Jurkat, Clone E6-1 (cell line): ENCODE measurements around the gene IPO4.

ENCODE experiments used
- DNase-seq: peaks from one replicate; pipeline ENCODE4 v3.0.0-alpha.2; 2011; ENCODE audit warnings: low read depth, low spot score
- H3K4me3 ChIP-seq: 2 replicates; pipeline ENCODE4 v1.5.1; 2011; ENCODE audit warnings: mild to moderate bottlenecking, low read length, control low read depth, moderate library complexity

The IPO4 gene

GRCh38 chr14:24195186-24196070 lies 6.8 kb upstream of the IPO4 start, which contains the start of gene TM9SF1:
TSS of gene TM9SF1 (minus strand) at chr14:24195441. CDS start at chr14:24195019, 422 bp downstream.
- H3K4me3 ChIP-seq, result peak within 1 kb of the TSS; percentile 85
- DNase-seq, result peak; percentile 81

GRCh38 chr14:24194873-24195185 lies 6.2 kb upstream of the IPO4 start:
- peak overlapping the region; percentile 85 for H3K4me3 ChIP-seq
- DNase-seq, result no peak

GRCh38 chr14:24194186-24194872 lies 5.7 kb upstream of the IPO4 start:
- no peak for DNase-seq
- peak overlapping the region; percentile 85 for H3K4me3 ChIP-seq

- DNase-seq, result no peak
- H3K4me3 ChIP-seq, result no peak overlapping the region
Measured at GRCh38 chr14:24192933-24193332, 4.3 kb upstream of the IPO4 start.

- DNase-seq, result no peak
- H3K4me3 ChIP-seq, result no peak overlapping the region
Measured at GRCh38 chr14:24190416-24190815, 1.8 kb upstream of the IPO4 start.

GRCh38 chr14:24189460-24189859 lies 844 bp upstream of the IPO4 start:
- peak overlapping the region; percentile 85; the same call in 1 of the 2 replicates for H3K4me3 ChIP-seq
- DNase-seq, result no peak

GRCh38 chr14:24189059-24189375 lies 401 bp upstream of the IPO4 start:
- no peak for DNase-seq
- peak overlapping the region; percentile 85 for H3K4me3 ChIP-seq

- peak overlapping the region; percentile 85 for H3K4me3 ChIP-seq
- no peak for DNase-seq
Measured at GRCh38 chr14:24187539-24187915, 1.1 kb downstream of the IPO4 start.

- H3K4me3 ChIP-seq, result no peak overlapping the region
- no peak for DNase-seq
Measured at GRCh38 chr14:24186831-24187538, 1.6 kb downstream of the IPO4 start.

GRCh38 chr14:24185741-24186140 lies 2.9 kb downstream of the IPO4 start:
- no peak for DNase-seq
- no peak overlapping the region for H3K4me3 ChIP-seq

GRCh38 chr14:24185026-24185425 lies 3.6 kb downstream of the IPO4 start:
- no peak overlapping the region for H3K4me3 ChIP-seq

GRCh38 chr14:24184104-24184970 lies 4.3 kb downstream of the IPO4 start:
- DNase-seq, result no peak
- H3K4me3 ChIP-seq, result no peak overlapping the region

More at GRCh38 chr14:24185026-24185425, 3.6 kb downstream of the IPO4 start:
- DNase-seq, result no peak

GRCh38 chr14:24183014-24183481 lies 5.6 kb downstream of the IPO4 start:
- no peak for DNase-seq

GRCh38 chr14:24182110-24182882 lies 6.3 kb downstream of the IPO4 start:
- DNase-seq, result no peak
- no peak overlapping the region for H3K4me3 ChIP-seq

More at GRCh38 chr14:24183014-24183481, 5.6 kb downstream of the IPO4 start:
- no peak overlapping the region for H3K4me3 ChIP-seq

- no peak for DNase-seq
- no peak overlapping the region for H3K4me3 ChIP-seq
Measured at GRCh38 chr14:24181371-24182077, 7.1 kb downstream of the IPO4 start.

- DNase-seq, result no peak
- H3K4me3 ChIP-seq, result no peak overlapping the region
Measured at GRCh38 chr14:24179961-24180796, 8.4 kb downstream of the IPO4 start.
